PFSK-1 (cell line): ENCODE measurements around the gene LRMDA.

Experiments used
- FOXP2 ChIP-seq: optimal IDR thresholded peaks from 2 replicates; pipeline ENCODE3; 2011; ENCODE audit warnings: borderline replicate concordance, control low read depth, inconsistent platforms; ENCODE audit not compliant: insufficient read depth; ENCODE audit errors: extremely low read length, extremely low read depth
- POLR2AphosphoS5 ChIP-seq: IDR thresholded peaks from 2 replicates; pipeline ENCODE4 v1.6.1; 2012; ENCODE audit warnings: low read depth, mild to moderate bottlenecking, control low read depth, low read length, moderate library complexity
- REST ChIP-seq, 2 experiments: IDR thresholded peaks; 2 replicates each; pipeline versions ENCODE4 v1.6.1 to v1.8.0; 2011 to 2012; ENCODE audit warnings: low read depth in 2 of 2, low read length in 2 of 2, control low read depth in 1 of 2, inconsistent platforms in 1 of 2, mild to moderate bottlenecking in 1 of 2, moderate library complexity in 1 of 2; ENCODE audit not compliant: insufficient read depth in 1 of 2
- SIN3A ChIP-seq: IDR thresholded peaks from 2 replicates; pipeline ENCODE4 v1.6.1; 2012; ENCODE audit warnings: mild to moderate bottlenecking, low read length, moderate library complexity, borderline replicate concordance; ENCODE audit not compliant: insufficient read depth
- TAF1 ChIP-seq: IDR thresholded peaks from 2 replicates; pipeline ENCODE4 v1.6.1; 2012; ENCODE audit warnings: low read length, control low read depth, borderline replicate concordance; ENCODE audit not compliant: insufficient read depth

- no peak for TF ChIP-seq REST (IDR thresholded peaks at IDR 0.05; ENCODE audit: insufficient read depth in 1 of 2, low read depth in 2 of 2, low read length in 2 of 2)
- no peak for TF ChIP-seq POLR2AphosphoS5
- no peak for TF ChIP-seq TAF1
- no peak for TF ChIP-seq SIN3A
- TF ChIP-seq FOXP2 = no peak
Measured at GRCh38 chr10:75733135-75733890, 301.9 kb downstream of the LRMDA start.
